ACHN (cell line): Measurements from ENCODE around the gene CFAP20.
"Not testable (repeated sequence)": the region's sequence is repeated elsewhere in the genome, so short reads cannot be mapped to it uniquely, and the experiment has no call there.

Source experiments
- DNase-seq: peaks from one replicate; pipeline ENCODE4 v3.0.0-alpha.2; 2015
- in situ Hi-C: cut with HindIII; loops from 2 replicates; pipeline ENCODE4 v1.10.0; 2017; ENCODE audit warnings: low sequenced_read_pairs, low pct_ligation_motif_present, low pct_unique_long_range_greater_than_20kb

The CFAP20 gene

DNA sequence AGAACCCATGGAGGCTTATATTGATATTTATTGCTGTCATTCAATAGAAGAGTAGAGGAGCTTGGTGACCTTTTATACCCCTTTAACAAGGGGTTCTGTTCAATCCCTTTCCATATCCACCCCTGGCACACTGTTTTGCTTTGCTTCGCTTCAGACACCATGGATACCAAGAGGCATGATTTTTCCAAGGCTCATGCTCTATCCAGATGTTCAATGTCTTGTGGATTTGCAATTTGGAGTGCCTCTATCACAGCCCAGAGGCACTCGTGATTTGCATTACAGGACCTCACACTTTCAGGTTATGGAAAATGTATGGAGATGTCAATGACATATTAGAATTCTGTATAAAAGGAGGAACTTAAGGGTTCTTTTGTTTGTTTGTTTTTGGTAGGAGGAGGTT is 21.5 kb downstream of the CFAP20 start:
- DNase-seq = no peak
- in situ Hi-C loops = no loop called here

DNA sequence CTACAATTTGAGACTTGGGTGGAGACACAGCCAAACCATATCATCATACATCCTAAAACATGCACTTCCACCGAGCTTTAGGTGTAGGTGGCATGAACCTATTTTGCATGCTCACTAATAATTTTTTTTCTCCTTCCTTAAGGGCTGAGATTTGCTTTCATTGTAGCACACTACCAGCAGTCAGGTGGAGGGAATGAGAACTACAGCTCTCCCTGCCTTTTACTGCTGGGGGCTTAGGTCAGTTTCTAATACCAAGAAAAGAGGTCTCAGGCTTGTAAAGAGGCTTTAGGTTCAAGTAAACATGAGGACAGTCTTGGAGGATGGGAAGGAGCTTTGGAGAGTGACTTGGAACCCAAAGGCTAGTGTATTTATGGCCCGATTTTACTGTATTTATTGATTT is 22.0 kb downstream of the CFAP20 start:
- no peak for DNase-seq
- in situ Hi-C loops = no loop called here

- peak; percentile 82 for DNase-seq
- in situ Hi-C loops = no loop called here
Measured at GRCh38 chr16:58105631-58106030, 23.6 kb downstream of the CFAP20 start.

- in situ Hi-C loops = no loop called here
- no peak for DNase-seq
Measured at GRCh38 chr16:58102665-58103392, 26.4 kb downstream of the CFAP20 start.

DNA sequence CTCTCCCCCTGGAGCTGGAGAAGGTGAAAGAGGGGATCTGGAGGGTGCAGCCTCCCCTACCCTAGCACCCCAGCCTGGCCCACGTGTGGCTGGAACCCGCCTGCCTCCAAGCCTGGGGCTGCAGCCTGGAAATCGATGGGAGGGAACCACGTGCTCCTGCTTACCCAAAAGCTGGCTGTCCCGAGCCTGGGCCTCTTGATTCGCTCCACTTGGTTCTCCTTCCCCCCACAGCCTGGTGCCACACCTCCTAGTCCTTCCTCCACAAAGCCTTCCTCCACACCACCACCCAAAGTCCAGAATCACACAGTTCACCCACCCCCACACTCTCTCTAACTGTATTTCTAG is 29.3 kb downstream of the CFAP20 start:
- in situ Hi-C loops = no loop called here

GRCh38 chr16:58099097-58099955 is 29.9 kb downstream of the CFAP20 start:
- no peak for DNase-seq

More for the DNA sequence above, 29.3 kb downstream of the CFAP20 start:
- no peak for DNase-seq

DNA sequence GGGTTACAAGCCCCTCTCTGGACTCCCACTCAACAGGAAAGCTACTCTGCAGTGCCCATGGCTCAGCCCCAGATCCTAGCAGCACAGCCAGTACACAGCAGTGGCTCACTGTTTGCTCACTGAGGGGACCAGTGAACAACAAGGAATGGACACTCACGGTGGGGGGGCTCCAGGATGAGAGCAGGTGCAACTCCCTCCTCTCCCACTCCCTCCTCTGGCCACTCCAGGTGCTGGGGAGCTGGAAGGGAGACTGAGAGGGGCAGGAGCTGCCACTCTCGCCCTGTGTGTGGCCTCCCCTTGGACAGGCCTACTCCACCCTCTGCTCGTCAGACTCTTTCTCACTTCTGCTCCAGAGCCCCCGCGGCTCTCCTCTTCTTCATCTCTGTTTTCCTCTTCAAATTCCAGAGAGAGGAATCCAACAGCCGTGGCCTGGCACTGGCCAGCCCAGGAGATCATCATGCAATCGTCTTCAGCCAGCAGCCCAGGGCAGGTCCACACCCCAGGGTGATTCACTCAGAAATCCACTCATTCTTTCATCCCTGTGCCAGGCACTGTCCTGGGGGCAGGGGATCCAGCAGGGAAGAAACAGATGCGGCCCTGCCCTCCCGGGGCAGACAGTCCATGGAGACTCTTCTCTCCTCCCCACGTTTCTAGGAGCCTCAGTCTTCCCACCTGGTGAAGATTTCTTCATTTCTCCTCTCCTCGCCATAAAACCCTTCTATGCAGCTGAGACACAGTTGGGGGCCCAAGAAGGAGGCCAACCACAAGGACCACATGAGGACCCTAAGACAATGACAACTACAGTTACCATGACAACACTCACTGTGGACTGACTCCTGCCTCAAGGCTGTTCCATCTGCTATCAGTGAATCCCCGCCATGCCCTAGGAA is 30.7 kb downstream of the CFAP20 start:
- DNase-seq = peak; percentile 42
- in situ Hi-C loops = no loop called here

More at GRCh38 chr16:58099097-58099955, 29.9 kb downstream of the CFAP20 start:
- in situ Hi-C loops = no loop called here

DNA sequence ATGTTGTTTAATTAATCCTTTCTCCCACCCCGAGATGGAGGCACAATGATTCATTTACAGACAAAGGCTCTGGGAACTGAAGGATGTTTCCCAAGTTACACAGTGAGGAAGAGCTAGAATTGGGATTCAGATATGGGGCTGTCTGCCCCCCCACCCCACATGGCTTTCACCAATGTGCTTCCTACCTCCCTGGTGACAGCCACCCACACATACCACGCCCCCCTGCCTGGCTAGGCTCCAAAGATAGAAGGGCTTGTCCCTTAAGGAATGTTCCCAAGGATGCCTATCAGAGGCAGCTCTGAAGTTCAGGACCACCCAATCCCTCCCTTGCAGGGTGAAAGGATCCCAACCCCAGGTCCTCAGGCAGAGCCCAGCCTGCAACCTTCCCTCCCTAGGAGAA is 32.9 kb downstream of the CFAP20 start:
- no peak for DNase-seq
- in situ Hi-C loops = no loop called here

DNA sequence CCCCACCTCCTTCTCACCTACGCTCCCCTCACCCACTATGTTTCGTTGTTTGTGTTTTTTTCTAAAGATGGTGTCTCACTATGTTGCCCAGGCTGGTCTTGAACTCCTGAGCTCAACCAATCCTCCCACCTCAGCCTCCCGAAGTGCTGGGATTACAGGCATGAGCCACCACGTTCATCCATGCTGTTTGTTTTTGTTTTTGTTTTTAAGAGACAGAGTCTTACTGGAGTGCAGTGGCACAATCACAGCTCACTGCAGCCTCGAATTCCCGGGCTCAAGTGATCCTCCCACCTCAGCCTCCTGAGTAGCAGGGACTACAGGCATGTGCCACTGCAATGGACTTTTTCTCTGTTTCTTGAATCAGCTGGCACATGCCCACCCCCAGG is 33.6 kb downstream of the CFAP20 start:
- DNase-seq, in situ Hi-C loops: not testable (repeated sequence)

DNA sequence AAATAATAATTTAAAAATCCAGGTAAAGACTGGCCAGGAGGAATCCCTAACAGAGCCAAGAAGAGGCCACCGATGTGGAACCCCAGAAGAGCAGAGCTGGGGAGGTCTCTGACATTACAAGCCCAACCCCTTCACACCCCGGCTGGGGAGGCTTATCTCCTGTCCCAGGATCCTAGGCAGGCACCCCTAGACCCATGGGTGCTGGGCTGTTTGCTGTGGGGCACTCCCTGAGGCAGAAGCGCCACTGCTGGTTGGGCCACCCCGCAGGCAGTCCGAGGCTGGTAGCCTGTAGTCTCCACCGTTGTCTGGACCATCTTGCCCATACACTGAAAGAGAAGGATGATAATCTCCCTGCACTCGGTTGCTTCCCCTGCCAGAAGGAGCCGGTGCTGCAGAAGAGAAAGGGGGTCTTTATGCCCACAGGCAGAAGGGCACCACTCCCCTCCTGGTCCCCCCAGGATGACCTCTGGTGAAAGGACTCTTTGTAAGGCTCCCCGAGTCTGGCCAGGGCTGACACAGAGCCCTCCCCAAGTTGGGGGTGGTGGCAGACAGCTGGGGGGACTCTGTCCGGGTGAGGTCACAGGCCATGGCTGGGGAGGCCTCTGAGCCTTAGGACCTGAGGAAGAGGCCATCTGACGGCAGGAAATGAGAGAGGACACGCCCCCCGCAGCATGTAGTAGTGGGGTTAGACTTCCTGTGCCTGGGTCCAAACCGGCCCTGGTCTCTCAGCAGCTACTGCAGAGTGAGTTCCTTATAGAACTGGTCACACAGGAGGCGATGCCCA is 34.2 kb downstream of the CFAP20 start:
- no peak for DNase-seq
- in situ Hi-C loops = no loop called here

GRCh38 chr16:58094026-58094425 is 35.2 kb downstream of the CFAP20 start:
- in situ Hi-C loops = no loop called here
- DNase-seq = no peak

DNA sequence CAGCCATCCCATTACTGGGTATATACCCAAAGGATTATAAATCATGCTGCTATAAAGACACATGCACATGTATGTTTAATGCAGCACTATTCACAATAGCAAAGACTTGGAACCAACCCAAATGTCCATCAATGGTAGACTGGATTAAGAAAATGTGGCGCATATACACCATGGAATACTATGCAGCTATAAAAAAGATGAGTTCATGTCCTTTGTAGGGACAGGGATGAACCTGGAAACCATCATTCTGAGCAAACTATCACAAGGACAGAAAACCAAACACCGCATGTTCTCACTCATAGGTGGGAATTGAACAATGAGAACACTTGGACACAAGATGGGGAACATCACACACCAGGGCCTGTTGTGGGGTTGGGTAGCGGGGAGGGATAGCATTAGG is 38.8 kb downstream of the CFAP20 start:
- in situ Hi-C loops, DNase-seq: not testable (repeated sequence)

DNA sequence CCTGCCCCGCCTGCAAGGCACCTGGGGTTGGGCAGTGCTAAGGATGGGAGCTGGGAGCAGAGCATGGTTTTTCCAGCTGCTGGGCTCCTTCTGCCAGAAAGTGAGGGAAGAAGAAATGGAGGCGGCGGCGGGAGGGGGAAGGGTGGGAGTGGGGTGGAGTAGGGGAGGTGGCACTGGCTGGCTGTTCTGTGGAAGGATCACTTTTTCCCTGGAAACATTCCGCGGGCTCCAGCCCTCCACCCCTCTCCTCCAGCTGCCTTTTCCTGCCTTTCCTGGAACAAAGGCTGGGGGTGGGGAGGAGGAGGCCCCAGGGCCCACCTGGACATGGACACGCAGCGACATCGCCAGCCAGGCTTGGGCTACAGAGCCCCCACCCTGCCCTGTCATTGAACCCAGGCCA is 41.1 kb downstream of the CFAP20 start:
- DNase-seq = no peak
- in situ Hi-C loops = no loop called here

GRCh38 chr16:58087209-58087913 is 41.8 kb downstream of the CFAP20 start:
- in situ Hi-C loops = no loop called here

DNA sequence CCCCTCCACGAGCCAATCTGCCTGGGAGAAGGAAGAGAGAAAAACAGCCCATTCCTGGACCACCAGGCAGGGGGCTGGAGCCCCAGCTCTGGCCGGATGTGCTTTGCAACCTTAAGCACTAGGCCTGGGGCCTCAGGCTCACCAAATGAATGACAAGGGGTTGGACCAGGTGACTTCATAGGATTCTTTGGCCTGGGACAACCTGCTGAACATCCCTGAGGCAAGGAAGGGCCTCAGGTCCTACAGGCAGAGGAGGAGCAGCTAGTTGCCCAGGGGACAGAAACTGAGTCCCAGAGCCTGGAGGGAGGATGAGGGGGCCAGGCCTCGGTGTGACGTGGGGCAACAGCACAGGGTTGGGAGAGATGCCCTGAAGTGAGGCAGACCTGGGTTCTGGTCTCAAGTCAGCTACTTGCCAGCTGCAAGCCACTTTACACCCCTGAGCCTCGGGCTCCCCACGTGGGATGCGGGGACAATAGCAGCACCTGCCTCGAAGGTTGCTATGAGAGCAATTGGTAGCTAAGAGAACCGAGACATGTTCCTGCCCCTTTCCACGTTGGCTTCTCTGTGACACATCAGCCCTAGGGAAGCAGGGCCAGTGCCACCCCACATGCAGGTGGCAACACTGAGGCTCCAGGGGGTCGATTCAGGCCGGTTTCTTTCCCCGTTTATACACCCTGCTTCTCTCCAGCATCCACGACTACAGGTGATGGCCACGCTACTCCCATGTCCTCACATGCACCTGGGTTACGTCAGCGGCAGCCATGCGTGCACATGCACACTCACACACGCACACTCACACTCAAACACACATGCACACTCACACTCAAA is 42.6 kb downstream of the CFAP20 start:
- DNase-seq = no peak
- in situ Hi-C loops = no loop called here

More at GRCh38 chr16:58087209-58087913, 41.8 kb downstream of the CFAP20 start:
- no peak for DNase-seq

GRCh38 chr16:58085584-58086251 is 43.5 kb downstream of the CFAP20 start:
- in situ Hi-C loops = no loop called here

More at GRCh38 chr16:58085584-58086251, 43.5 kb downstream of the CFAP20 start:
- DNase-seq = no peak
